ENCODE data around the gene FOXD1. TPM values are rescaled to one million over a fixed set of nuclear protein-coding genes. Genes with fewer than 3 reads are reported as not detected.

The FOXD1 gene
- total RNA-seq, 1 donor from 2014 or later: 0.09 TPM

DNA sequence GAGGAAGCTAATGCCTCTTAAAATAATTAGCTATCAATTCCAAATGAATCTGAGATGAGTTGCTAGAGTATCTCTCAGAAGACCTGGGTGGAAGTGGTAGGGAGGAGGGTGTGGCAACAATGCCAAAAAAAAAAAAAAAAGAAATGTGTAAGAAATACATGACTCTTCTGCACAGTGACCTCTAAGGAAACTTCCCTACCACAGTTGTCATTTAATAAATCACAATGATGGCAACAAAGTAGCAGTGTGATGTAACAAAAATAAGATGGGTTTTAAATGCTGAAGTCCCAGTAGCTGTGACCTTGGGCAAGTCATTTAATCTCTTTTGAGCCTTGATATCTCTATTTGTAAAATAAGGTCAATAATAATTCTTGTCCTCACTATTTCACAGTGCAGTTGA is 7.2 kb downstream of the FOXD1 start:
- intact Hi-C loops (cut with micrococcal nuclease): loop anchor here (10.0 kb wide), 1 partner anchor 627 kb away; the partner anchor contains the start of gene TNPO1
- ATAC-seq (ENCODE audit: low read depth) (no peak), DNase-seq (no peak)
- H3K4me3 Mint-ChIP-seq: no peak overlapping the region
- H3K36me3 Mint-ChIP-seq (ENCODE audit: low read depth): no peaks in the 10 kb centered on the region
- H3K27ac Mint-ChIP-seq: no peak overlapping the region
- peaks cover 4% of the 10 kb centered on the region for H3K9me3 Mint-ChIP-seq
- CTCF ChIA-PET: no interaction called here
- POLR2A ChIA-PET: interaction anchor here (0.7 kb wide), 1 partner anchor 237 kb away, joined by 3 read pairs; no protein-coding TSS in a partner anchor
- H3K27me3 Mint-ChIP-seq: peaks cover 63% of the 10 kb centered on the region
- peaks cover 7% of the 10 kb centered on the region for H3K4me1 Mint-ChIP-seq
- TF ChIP-seq, protein P1, sequence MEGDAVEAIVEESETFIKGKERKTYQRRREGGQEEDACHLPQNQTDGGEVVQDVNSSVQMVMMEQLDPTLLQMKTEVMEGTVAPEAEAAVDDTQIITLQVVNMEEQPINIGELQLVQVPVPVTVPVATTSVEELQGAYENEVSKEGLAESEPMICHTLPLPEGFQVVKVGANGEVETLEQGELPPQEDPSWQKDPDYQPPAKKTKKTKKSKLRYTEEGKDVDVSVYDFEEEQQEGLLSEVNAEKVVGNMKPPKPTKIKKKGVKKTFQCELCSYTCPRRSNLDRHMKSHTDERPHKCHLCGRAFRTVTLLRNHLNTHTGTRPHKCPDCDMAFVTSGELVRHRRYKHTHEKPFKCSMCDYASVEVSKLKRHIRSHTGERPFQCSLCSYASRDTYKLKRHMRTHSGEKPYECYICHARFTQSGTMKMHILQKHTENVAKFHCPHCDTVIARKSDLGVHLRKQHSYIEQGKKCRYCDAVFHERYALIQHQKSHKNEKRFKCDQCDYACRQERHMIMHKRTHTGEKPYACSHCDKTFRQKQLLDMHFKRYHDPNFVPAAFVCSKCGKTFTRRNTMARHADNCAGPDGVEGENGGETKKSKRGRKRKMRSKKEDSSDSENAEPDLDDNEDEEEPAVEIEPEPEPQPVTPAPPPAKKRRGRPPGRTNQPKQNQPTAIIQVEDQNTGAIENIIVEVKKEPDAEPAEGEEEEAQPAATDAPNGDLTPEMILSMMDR (IDR thresholded peaks at IDR 0.05): no peak

DNA sequence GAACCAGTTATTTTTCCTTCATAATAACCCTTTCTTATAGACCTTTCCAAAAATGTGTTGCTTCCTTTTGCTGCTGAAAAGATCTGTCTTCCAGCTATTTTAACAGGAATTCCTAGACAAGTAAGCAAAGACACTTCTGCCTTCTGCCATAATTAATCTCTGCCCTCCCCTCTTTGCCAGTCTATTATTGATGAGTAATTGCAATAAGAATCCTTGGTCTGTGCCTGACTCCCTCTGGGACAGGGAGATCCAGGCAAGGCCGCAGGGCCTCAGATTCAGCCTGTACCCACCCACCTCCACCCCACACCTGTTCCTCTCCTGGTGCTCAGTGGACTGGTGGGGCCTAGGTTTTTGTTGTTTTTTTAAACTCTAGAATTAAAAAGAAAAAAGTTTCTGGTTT is 8.3 kb downstream of the FOXD1 start:
- intact Hi-C loops (cut with micrococcal nuclease): loop anchor here (10.0 kb wide), 1 partner anchor 625 kb away; the partner anchor contains the start of gene TNPO1
- H3K9me3 Mint-ChIP-seq: peaks cover 4% of the 10 kb centered on the region
- ATAC-seq (ENCODE audit: low read depth): no peak
- H3K4me3 Mint-ChIP-seq: no peak overlapping the region
- TF ChIP-seq, protein P1 (IDR thresholded peaks at IDR 0.05): no peak
- H3K4me1 Mint-ChIP-seq: peaks cover 10% of the 10 kb centered on the region
- no peak for DNase-seq
- H3K36me3 Mint-ChIP-seq (ENCODE audit: low read depth): no peaks in the 10 kb centered on the region
- CTCF ChIA-PET: no interaction called here
- H3K27me3 Mint-ChIP-seq: peaks cover 68% of the 10 kb centered on the region
- POLR2A ChIA-PET: no interaction called here
- no peak overlapping the region for H3K27ac Mint-ChIP-seq

GRCh38 chr5:73438645-73439470 is 9.7 kb downstream of the FOXD1 start:
- TF ChIP-seq, protein P1 (IDR thresholded peaks at IDR 0.05): no peak
- DNase-seq: no peak
- no peak overlapping the region for H3K4me3 Mint-ChIP-seq
- no peaks in the 10 kb centered on the region for H3K36me3 Mint-ChIP-seq (ENCODE audit: low read depth)
- H3K27me3 Mint-ChIP-seq: peaks cover 64% of the 10 kb centered on the region
- peaks cover 10% of the 10 kb centered on the region for H3K4me1 Mint-ChIP-seq
- intact Hi-C loops (cut with micrococcal nuclease): no loop called here
- POLR2A ChIA-PET: no interaction called here
- H3K9me3 Mint-ChIP-seq: peaks cover 4% of the 10 kb centered on the region
- ATAC-seq (ENCODE audit: low read depth): no peak
- no peak overlapping the region for H3K27ac Mint-ChIP-seq
- CTCF ChIA-PET: no interaction called here

DNA sequence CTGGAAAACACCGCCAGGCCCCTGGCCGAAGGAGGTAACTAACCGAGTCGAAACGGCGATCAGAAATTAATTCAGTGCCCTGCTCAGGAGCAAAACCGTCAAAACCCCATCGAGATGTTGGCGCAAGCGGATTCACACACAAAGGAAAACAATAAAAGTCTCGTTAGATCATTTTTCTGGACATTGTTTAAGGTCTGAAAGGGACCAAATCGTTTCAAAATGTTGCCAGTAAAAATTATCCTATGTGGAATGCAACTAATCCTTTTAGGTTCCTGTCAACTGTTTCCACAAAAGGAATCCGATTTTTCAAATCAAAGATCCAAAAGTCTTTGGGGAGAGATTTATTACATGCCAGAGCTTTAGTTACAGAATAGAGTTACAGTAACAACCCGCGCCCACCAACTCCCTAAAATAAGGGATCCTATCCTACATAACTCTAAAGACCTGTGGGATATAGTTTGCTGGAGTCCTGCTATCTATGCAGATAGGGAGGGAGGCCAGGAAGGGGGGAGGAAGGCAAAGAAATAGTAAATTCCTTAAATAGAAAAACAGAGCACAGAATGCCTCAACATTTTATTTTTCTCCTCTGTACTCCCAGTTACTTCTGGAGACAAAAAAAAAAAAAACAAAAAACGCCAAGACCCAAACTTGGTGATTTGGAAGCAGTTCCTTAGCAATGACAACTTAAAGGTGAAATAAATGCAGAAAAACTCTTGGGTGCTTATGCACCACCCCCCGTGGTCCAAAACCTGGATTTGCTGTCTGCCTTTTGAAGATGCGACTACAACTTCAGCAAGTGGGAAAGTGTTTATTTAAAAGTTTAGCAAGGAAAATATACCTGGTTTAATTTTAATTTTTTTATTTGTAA is 10.6 kb downstream of the FOXD1 start:
- peaks cover 65% of the 10 kb centered on the region for H3K27me3 Mint-ChIP-seq
- no peak overlapping the region for H3K27ac Mint-ChIP-seq
- DNase-seq: no peak
- H3K36me3 Mint-ChIP-seq (ENCODE audit: low read depth): no peaks in the 10 kb centered on the region
- no peak overlapping the region for H3K4me3 Mint-ChIP-seq
- intact Hi-C loops (cut with micrococcal nuclease): loop anchor here (1.0 kb wide), 1 partner anchor 11 kb away; no protein-coding TSS in a partner anchor
- peaks cover 4% of the 10 kb centered on the region for H3K9me3 Mint-ChIP-seq
- ChIA-PET POLR2A (no interaction called here), CTCF (no interaction called here)
- H3K4me1 Mint-ChIP-seq: peaks cover 10% of the 10 kb centered on the region
- TF ChIP-seq, protein P1 (IDR thresholded peaks at IDR 0.05): no peak
- ATAC-seq (ENCODE audit: low read depth): no peak
